Measurements from ENCODE around the gene ELL. TPM values are rescaled to one million over a fixed set of nuclear protein-coding genes. Genes with fewer than 3 reads are reported as not detected.

The ELL gene
- total RNA-seq, 1 experiment from 2014 or later: 22.9 TPM

GRCh38 chr19:18473003-18473705 lies 48.7 kb downstream of the ELL start:
- Histone ChIP-seq H3K79me2 (ENCODE audit: insufficient read depth, low read length) (peaks cover 56% of the 10 kb centered on the region), H3K27me3 (ENCODE audit: insufficient read depth, low read length) (no peaks in the 10 kb centered on the region), H3K9ac (ENCODE audit: low read length) (no peak overlapping the region), H3K4me1 (ENCODE audit: control insufficient read depth in 1 of 2, insufficient read depth in 2 of 2, low read length in 2 of 2) (peaks cover 7 to 26% of the 10 kb centered on the region in 2 experiments), H3K4me2 (ENCODE audit: low read length) (no peak overlapping the region), H3K9me2 (ENCODE audit: insufficient read depth) (no peaks in the 10 kb centered on the region), H2AFZ (ENCODE audit: low read depth, low read length, poor library complexity, severe bottlenecking) (no peak overlapping the region), H3K27ac (ENCODE audit: low read depth, low read length) (no peak overlapping the region), H3K4me3 (replicated peaks in 1 of 2; ENCODE audit: low read depth in 1 of 2, low read length in 2 of 2) (no peak overlapping the region), H4K20me1 (ENCODE audit: insufficient read depth) (no peaks in the 10 kb centered on the region), H3K9me3 (ENCODE audit: control insufficient read depth in 1 of 2, insufficient read depth in 1 of 2, low read depth in 1 of 2, low read length in 2 of 2) (no peaks in the 10 kb centered on the region), H3K36me3 (ENCODE audit: control insufficient read depth in 1 of 2, insufficient read depth in 2 of 2, low read length in 2 of 2) (no peaks in the 10 kb centered on the region; a peak in 1 of 4 replicates)
- TF ChIP-seq CTCF (IDR thresholded peaks at IDR 0.05 in 2 of 3, conservative IDR thresholded peaks at IDR 0.05 in 1 of 3; ENCODE audit: borderline replicate concordance in 1 of 3, insufficient read depth in 1 of 3, low read depth in 2 of 3, low read length in 2 of 3): no peak
- no peak for TF ChIP-seq EZH2 (IDR thresholded peaks at IDR 0.05)
- TF ChIP-seq JUND (IDR thresholded peaks at IDR 0.05): no peak
- no peak for TF ChIP-seq EZH2phosphoT487 (IDR thresholded peaks at IDR 0.05; ENCODE audit: borderline replicate concordance)
- TF ChIP-seq, protein P1, sequence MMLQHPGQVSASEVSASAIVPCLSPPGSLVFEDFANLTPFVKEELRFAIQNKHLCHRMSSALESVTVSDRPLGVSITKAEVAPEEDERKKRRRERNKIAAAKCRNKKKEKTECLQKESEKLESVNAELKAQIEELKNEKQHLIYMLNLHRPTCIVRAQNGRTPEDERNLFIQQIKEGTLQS (IDR thresholded peaks at IDR 0.05): no peak
- no peak for TF ChIP-seq ELF1 (IDR thresholded peaks at IDR 0.05; ENCODE audit: borderline replicate concordance, low read depth)
- no peak for TF ChIP-seq FOSL1 (IDR thresholded peaks at IDR 0.05; ENCODE audit: low read depth)
- no peak for TF ChIP-seq SP1 (IDR thresholded peaks at IDR 0.05; ENCODE audit: low read depth)
- no peak for TF ChIP-seq ZNF274 (IDR thresholded peaks at IDR 0.05; ENCODE audit: low read depth, low read length)
- TF ChIP-seq EGR1 (IDR thresholded peaks at IDR 0.05; ENCODE audit: low read depth): no peak
- TF ChIP-seq, protein P2, sequence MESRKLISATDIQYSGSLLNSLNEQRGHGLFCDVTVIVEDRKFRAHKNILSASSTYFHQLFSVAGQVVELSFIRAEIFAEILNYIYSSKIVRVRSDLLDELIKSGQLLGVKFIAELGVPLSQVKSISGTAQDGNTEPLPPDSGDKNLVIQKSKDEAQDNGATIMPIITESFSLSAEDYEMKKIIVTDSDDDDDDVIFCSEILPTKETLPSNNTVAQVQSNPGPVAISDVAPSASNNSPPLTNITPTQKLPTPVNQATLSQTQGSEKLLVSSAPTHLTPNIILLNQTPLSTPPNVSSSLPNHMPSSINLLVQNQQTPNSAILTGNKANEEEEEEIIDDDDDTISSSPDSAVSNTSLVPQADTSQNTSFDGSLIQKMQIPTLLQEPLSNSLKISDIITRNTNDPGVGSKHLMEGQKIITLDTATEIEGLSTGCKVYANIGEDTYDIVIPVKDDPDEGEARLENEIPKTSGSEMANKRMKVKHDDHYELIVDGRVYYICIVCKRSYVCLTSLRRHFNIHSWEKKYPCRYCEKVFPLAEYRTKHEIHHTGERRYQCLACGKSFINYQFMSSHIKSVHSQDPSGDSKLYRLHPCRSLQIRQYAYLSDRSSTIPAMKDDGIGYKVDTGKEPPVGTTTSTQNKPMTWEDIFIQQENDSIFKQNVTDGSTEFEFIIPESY (IDR thresholded peaks at IDR 0.05; ENCODE audit: extremely low read depth, insufficient replicate concordance, low read length): no peak
- TF ChIP-seq SRF (IDR thresholded peaks at IDR 0.05; ENCODE audit: low read depth): no peak
- TF ChIP-seq ZFX (IDR thresholded peaks at IDR 0.05): no peak
- ChIA-PET POLR2A (no interaction called here), RAD21 (ENCODE audit: low non-redundant PET in 1 of 2, low total read pairs in 2 of 2, uncharacterized antibody in 2 of 2, unreplicated experiment in 2 of 2) (no interaction called here), CTCF (interaction anchor here (0.9 kb wide), 1 partner anchor 12 kb away, joined by 3 read pairs; no protein-coding TSS in a partner anchor)
- no TSS peak for BruUV-seq (replicated peaks)
- no peak for ATAC-seq
- no peak for DNase-seq (ENCODE audit: low read depth, low spot score)
- intact Hi-C loops (cut with micrococcal nuclease): no loop called here
